Lower leg skin (tissue), 3 donors: ENCODE measurements around the gene DNAJC17.

Source experiments
- CTCF ChIP-seq, 3 donors: fragments of 450-650 bp; IDR thresholded peaks; one replicate each; pipeline ENCODE4 v1.5.1; 2016; ENCODE audit warnings: antibody characterized with exemption in 3 of 3, mild to moderate bottlenecking in 3 of 3, moderate library complexity in 2 of 3
- POLR2A ChIP-seq, 2 donors: fragments of 450-650 bp; IDR thresholded peaks; one replicate each; pipeline ENCODE4 v1.6.1; 2016 to 2017; ENCODE audit warnings: antibody characterized with exemption in 2 of 2, mild to moderate bottlenecking in 1 of 2, moderate library complexity in 1 of 2

- no peak for TF ChIP-seq CTCF (IDR thresholded peaks at IDR 0.05)
- TF ChIP-seq POLR2A (IDR thresholded peaks at IDR 0.05) = no peak
These were observed 28.7 kb upstream of the DNAJC17 start for GRCh38 chr15:40836020-40836419.
